Measurements from ENCODE around the gene CATSPERZ.

DNA sequence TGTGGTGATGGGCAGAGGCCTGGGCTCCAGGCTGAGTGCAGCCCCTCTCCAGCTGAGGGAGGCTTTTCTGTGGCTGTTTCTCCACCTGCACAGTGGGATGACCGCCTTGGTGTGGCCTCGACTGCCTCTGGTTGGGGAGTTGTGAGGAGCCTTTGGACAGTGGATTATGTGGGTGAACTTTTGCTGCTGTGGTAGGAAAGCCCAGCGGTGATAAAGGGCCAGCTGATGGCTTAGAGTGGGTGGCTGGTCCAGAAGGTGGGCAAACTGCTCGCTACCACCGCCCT, 3.8 kb downstream of the CATSPERZ start:
- TF ChIP-seq, protein P1, sequence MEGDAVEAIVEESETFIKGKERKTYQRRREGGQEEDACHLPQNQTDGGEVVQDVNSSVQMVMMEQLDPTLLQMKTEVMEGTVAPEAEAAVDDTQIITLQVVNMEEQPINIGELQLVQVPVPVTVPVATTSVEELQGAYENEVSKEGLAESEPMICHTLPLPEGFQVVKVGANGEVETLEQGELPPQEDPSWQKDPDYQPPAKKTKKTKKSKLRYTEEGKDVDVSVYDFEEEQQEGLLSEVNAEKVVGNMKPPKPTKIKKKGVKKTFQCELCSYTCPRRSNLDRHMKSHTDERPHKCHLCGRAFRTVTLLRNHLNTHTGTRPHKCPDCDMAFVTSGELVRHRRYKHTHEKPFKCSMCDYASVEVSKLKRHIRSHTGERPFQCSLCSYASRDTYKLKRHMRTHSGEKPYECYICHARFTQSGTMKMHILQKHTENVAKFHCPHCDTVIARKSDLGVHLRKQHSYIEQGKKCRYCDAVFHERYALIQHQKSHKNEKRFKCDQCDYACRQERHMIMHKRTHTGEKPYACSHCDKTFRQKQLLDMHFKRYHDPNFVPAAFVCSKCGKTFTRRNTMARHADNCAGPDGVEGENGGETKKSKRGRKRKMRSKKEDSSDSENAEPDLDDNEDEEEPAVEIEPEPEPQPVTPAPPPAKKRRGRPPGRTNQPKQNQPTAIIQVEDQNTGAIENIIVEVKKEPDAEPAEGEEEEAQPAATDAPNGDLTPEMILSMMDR (conservative IDR thresholded peaks at IDR 0.05): no peak
- no peak for TF ChIP-seq EZH2 (IDR thresholded peaks at IDR 0.05; ENCODE audit: low read depth)
